Endometrium (tissue), 2 donors: ENCODE data around the gene HM13.
"Not testable (repeated sequence)": the region's sequence is repeated elsewhere in the genome, so short reads cannot be mapped to it uniquely, and the experiment has no call there.

Experiments used
- FAIRE-seq: peaks from 2 replicates; lab custom pipeline; 2012; peaks lifted over from hg19 to GRCh38; lab: Jason Lieb, UNC
- donor health status: control.
- donor health status: control.

Gene HM13

GRCh38 chr20:31514154-31515071, at the start of gene HM13:
TSS of gene HM13 (plus strand) at chr20:31514442. CDS start at chr20:31514552, 110 bp downstream.
- FAIRE-seq = no peak

- FAIRE-seq = not testable (repeated sequence)
Measured at GRCh38 chr20:31470946-31471345, 43.3 kb upstream of the HM13 start.

- FAIRE-seq = peak; percentile 83
Measured at GRCh38 chr20:31472395-31473330, 41.6 kb upstream of the HM13 start.

GRCh38 chr20:31473331-31474096, 40.7 kb upstream of the HM13 start:
- FAIRE-seq = no peak

- no peak for FAIRE-seq
Measured at GRCh38 chr20:31474097-31474436, 40.2 kb upstream of the HM13 start.

GRCh38 chr20:31474758-31475427, 39.3 kb upstream of the HM13 start, which contains the start of the genes DEFB124 and REM1:
TSS of gene DEFB124 (minus strand) at chr20:31475127. CDS start at chr20:31473013, 2,114 bp downstream.
TSS of gene REM1 (plus strand) at chr20:31475288. CDS start at chr20:31476446, 1,158 bp downstream.
- no peak for FAIRE-seq

GRCh38 chr20:31475472-31476293, 38.6 kb upstream of the HM13 start:
- FAIRE-seq = no peak

GRCh38 chr20:31476294-31476585, 38.0 kb upstream of the HM13 start:
- no peak for FAIRE-seq

GRCh38 chr20:31476643-31477215, 37.5 kb upstream of the HM13 start:
- no peak for FAIRE-seq

GRCh38 chr20:31484001-31484400, 30.2 kb upstream of the HM13 start:
- no peak for FAIRE-seq

- no peak for FAIRE-seq
Measured at GRCh38 chr20:31485450-31486339, 28.5 kb upstream of the HM13 start.

- FAIRE-seq = no peak
Measured at GRCh38 chr20:31488115-31488514, 26.1 kb upstream of the HM13 start.

GRCh38 chr20:31489152-31489551, 25.1 kb upstream of the HM13 start:
- no peak for FAIRE-seq

- FAIRE-seq = no peak
Measured at GRCh38 chr20:31490752-31491151, 23.5 kb upstream of the HM13 start.

GRCh38 chr20:31494131-31494530, 20.1 kb upstream of the HM13 start:
- no peak for FAIRE-seq

GRCh38 chr20:31496761-31497295, 17.4 kb upstream of the HM13 start:
- FAIRE-seq = no peak

GRCh38 chr20:31497838-31498540, 16.3 kb upstream of the HM13 start:
- FAIRE-seq = no peak

GRCh38 chr20:31500527-31500926, 13.7 kb upstream of the HM13 start:
- no peak for FAIRE-seq
